ENCODE results near the gene DERA.

DNA sequence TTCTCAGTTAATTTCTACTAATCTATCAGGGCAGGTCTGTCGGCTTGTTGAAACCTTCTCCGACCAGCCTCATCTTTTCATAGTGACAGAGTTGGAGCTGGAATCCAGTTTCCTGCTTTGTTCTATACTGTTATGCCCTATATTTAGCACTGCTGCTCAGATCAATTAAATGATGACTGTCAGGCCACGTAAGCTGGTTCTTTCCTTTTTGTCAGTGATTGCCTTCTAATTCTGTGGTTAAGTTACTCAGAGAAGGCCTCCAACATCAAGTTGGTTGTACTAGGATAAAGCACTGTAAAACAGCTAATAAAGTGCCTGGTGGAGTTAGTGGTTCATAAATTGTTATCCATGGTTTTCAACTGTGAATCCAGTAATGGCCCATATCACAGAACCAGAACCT lies 22.6 kb downstream of the DERA start:
- TF ChIP-seq, protein P1, sequence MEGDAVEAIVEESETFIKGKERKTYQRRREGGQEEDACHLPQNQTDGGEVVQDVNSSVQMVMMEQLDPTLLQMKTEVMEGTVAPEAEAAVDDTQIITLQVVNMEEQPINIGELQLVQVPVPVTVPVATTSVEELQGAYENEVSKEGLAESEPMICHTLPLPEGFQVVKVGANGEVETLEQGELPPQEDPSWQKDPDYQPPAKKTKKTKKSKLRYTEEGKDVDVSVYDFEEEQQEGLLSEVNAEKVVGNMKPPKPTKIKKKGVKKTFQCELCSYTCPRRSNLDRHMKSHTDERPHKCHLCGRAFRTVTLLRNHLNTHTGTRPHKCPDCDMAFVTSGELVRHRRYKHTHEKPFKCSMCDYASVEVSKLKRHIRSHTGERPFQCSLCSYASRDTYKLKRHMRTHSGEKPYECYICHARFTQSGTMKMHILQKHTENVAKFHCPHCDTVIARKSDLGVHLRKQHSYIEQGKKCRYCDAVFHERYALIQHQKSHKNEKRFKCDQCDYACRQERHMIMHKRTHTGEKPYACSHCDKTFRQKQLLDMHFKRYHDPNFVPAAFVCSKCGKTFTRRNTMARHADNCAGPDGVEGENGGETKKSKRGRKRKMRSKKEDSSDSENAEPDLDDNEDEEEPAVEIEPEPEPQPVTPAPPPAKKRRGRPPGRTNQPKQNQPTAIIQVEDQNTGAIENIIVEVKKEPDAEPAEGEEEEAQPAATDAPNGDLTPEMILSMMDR (IDR thresholded peaks at IDR 0.05 in 8 of 11, conservative IDR thresholded peaks at IDR 0.05 in 3 of 11): no peak
- TF ChIP-seq POLR2AphosphoS5 (IDR thresholded peaks at IDR 0.05): no peak
- no peak for TF ChIP-seq POLR2A (IDR thresholded peaks at IDR 0.05)
